Myocyte (in vitro differentiated cells): ENCODE data around the gene KRTAP1-3. TPM values are rescaled to one million over a fixed set of nuclear protein-coding genes. Genes with fewer than 3 reads are reported as not detected.

Experiments
- DNase-seq: peaks from one replicate; pipeline ENCODE4 v3.0.0-alpha.2; 2012; ENCODE audit warnings: low read depth
- total RNA-seq: library from RNA; depleted of rRNA; stranded (reverse); fragments of >200 nt; gene quantifications from 2 replicates; pipeline ENCODE4 v1.2.3, GENCODE V29; 2014

Gene KRTAP1-3
- total RNA-seq, 1 donor from 2014 or later: not detected

DNA sequence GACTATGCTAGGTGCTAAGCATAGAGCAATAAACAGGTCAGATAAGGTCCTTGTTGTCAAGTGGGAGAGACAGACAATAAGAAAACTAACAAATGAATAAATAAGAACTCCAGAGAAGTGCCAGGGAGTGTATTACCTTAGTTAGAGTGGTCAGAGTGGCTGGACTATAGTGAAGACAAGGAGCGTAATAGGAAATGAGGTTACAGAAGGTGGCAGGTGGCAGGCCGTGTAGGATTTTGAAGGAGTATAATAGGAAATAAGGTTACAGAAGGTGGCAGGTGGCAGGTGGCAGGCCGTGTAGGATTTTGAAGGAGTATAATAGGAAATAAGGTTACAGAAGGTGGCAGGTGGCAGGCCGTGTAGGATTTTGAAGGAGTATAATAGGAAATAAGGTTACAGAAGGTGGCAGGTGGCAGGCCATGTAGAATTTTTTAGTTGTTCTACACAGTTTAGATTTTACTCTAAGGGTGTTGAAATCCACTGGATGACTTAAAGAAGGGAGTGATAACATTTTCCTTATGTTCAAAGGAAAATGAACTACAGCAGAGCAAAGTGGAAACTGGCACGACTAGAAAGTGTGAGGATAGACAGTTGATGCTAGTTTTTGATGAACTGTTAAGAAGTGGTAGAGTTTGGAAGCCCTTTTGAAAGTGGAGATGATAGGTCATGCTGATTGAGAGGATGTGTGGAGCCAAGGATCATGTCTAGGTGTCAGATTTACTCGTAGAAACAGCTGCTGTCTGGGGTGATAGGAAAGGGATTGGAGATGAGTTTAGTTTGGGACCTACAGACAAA is 22.2 kb downstream of the KRTAP1-3 start:
- no peak for DNase-seq

DNA sequence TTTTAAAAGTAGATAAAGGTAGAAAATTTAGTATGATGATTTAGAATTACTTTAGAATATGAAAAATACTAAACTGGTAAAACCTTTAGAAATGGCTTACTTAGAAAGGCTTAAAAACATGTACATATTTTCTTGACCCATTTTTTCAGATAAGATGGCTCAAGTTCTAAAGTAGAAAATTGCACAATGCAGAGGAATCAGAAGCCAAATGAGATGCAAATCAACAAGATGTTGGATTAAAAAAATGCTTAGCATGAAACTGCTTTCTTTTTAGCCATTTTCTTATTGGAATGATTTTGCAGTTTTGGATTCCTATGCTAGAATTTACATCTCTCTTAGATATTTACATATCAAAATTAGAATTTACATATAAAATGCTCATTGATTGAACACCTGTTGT is 24.2 kb downstream of the KRTAP1-3 start:
- DNase-seq: no peak

DNA sequence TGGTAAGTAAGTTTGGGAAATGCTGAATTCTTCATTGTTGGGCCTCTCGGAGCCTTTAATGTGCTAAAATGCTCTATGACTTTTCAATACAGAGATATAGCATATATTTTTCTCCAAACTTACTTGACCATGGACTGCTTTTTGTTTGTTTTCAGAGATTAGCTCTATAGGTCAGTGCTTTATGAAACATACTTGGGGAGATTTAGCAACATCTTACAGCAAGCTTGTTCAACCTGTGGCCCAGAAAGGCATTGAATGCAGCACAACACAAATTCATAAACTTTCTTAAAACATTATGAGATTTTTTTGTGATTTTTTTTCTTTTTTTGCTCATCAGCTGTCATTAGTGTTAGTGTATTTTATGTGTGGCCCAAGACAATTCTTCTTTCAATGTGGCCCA is 24.7 kb downstream of the KRTAP1-3 start:
- no peak for DNase-seq

DNA sequence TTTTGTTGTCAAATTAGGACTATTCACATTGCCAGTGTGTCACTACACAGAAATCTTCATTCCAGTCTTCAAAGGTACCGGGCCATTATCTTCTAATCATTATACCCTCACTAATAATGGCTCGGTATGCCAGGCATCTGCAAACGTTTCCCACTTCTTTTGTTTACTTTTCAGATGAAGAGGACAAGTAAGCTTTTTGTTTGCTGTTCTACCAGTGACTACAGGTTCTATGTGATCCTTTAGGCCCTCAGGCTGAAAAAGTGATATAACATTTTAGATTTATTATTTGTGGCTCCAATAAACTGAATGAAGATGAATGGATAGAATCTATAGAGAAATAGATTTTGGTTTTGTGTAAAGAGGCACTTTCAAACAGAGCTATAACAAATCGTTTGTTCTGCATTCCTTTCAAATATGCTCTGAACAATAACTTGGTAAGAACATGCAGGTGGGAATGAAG is 25.3 kb downstream of the KRTAP1-3 start:
- DNase-seq: no peak

DNA sequence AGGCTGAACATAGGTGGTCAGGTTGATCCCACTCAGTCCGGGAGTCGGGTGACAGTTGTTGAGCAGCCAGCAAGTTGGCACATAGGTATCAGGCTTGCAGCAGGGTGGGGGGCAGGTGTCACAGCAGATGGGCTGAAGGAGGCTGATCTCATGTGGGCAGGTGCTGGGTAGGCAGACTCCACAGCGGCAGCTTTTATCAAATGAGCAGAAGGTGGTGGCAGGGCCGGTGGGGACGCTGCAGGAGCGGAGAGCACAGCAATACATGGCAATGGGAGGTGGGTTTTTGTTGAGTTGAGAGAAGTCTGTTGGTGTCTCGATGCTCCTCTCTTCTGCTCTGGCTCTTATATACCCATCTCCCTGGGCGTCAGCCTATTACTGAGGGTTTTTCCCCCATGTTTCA is 25.9 kb downstream of the KRTAP1-3 start, which contains the start of gene KRTAP3-1:
KRTAP3-1 (minus strand) TSS at position 318 of the 400 bp plus-strand sequence; CDS start at position 264, 54 bp downstream.
- DNase-seq: no peak

DNA sequence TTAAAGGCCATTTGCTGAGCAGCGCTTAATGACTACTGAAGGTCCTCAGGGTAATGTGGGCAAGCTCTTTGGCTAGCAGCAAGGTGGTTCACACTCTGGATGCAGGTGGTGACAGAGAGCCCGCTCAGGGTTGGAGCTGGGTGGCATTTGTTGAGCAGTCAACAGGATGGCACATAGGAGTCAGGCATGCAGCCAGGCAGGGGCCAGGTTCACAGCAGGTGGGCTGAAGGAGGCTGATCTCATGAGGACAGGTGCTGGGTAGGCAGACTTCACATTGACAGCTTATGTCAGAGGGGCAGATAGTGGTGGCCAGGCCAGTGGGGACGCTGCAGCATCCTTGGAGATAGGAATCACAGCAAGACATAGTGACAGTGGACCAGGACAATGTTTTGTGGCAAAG is 30.3 kb downstream of the KRTAP1-3 start:
- no peak for DNase-seq

DNA sequence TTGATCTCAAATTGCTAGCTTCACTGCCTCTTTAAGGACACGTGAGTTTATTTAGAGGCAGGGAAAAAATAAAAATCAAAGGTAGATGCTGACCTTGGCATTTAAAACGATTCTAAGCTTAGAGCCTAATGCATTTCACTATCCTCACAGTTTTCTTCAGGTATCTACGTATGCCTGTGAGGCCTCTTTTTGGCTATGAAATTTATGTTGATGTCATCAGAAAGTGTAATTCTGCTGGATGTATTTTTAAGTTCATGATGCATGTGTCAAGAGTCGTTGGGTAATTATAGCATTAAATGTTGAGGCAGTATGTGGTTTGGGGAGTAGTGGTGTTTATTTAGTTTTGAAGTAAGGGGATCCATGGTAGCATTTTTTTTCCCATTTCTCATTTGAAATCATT is 30.7 kb downstream of the KRTAP1-3 start:
- DNase-seq: no peak

DNA sequence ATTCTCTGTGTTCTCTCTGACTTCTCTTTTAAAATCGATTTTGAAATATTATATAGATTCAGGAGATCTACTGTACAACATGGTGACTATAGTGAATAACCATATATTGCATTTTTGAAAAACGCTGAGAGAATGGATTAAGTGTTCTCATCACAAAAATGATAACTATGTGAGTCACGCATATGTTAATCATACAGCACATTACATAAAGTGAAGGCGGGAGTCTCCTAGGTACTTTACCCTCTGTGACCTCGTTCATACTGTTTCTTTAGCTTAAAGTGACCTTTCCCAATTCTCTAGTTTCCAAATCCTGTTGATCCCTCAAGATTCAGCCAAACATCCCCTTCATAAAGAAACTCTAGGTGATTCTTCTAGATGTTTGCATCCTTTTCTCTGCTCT is 31.9 kb downstream of the KRTAP1-3 start:
- DNase-seq: no peak

DNA sequence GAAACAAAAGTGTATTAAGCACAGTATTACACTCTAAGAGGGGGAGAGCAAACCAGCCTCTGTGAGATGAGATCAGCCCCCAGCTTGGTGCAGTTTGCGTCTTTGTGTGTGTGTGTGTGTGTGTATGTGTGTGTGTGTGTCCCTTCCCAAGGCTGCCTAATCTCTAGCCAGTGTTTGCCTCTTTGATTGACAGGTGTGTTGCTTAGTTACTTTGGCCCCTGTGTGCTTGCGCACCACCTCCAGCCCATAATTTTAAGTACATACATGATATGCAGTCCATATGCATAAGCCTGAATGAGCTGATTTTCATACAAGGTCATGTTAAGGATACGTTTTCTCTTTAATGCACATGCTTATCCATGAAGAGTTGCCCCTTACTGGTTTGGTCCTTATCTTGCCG is 32.9 kb downstream of the KRTAP1-3 start:
- no peak for DNase-seq

DNA sequence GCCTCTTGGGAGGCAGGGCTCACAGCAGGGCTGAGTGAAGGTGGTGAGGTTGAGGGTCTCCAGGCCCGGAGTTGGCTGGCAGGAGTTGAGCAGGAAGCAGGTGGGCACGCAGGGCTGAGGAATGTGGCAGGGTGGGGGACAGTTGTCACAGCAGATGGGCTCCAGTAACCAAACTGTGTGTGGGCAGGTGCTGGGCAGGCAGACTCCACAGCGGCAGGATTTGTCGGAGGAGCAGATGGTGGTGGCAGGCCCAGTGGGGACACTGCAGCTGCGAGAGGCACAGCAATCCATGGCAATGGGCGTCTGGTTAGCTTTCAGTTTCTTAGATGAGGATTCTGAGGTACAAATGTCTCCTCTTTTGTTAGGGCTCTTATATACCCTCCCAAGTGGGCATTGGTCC is 35.1 kb downstream of the KRTAP1-3 start, which contains the start of gene KRTAP3-2:
KRTAP3-2 (minus strand) TSS at position 344 of the 400 bp plus-strand sequence; CDS start at position 291, 53 bp downstream.
- DNase-seq: peak; percentile 14

DNA sequence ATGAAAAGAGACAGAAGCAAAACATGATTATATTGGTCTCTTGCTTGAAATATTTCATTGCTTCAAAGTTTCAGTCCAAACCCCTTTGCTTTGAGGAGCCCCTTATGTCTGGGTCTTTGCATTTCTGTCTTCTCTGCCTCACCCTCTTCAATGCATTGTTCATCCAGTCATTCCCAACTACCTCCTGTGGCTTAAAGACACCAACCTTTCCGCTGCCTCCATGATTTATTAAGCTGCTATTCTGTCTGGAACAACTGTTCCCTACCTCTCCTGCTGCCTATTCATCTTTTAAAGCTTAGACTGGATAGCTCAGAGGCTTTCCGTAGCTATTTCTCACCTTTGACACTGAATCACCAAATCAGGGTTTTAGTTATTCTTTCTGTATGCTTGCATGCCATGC is 37.3 kb downstream of the KRTAP1-3 start:
- DNase-seq: no peak

DNA sequence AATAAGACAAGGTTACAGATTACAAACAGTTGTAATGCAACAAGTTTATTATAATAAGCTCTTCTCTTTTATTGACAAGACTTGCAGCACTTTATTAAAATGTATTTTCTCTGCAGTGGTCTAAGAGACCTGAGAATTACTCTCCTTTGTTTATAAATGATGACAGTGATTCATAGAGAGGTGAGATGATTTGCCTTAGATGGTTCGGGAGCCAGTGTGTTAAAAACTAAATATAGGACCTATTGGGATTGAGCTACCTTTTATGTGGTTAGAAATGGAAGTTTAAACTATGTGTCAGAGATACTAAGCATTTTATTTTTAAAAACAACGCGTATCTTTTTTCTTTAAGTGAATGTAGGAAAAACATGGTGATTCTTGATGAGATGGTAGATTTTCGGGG is 37.8 kb downstream of the KRTAP1-3 start:
- no peak for DNase-seq

DNA sequence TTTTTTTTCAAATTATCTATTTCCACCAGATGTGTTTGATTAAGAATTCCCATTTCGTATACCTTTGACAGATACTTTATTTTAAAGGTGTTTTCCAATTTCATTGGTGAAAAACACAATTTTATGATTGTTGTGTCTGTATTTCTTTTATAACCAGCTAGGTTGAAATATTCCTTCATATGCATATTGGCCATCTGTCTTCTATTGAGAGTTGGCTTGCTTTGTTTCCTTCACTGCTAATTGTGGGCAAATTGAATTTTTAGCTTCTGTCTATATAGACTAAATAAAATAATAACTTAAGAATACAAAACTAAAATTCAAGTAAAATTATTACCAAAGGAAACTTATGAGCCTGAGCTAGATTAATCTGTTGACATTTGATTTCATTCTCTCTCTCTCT is 39.6 kb downstream of the KRTAP1-3 start:
- no peak for DNase-seq

DNA sequence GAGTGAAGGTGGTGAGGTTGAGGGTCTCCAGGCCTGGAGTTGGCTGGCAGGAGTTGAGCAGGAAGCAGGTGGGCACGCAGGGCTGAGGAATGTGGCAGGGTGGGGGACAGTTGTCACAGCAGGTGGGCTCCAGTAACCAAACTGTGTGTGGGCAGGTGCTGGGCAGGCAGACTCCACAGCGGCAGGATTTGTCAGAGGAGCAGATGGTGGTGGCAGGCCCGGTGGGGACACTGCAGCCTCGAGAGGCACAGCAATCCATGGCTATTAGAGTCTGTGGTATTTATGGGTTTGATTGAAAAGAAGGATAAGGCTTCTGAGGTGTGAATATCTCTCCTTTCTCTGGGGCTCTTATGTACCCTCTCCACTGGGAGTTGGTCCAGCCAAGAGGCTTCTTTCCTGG is 40.8 kb downstream of the KRTAP1-3 start, which contains the start of gene KRTAP3-3:
KRTAP3-3 (minus strand) TSS at position 326 of the 400 bp plus-strand sequence; CDS start at position 259, 67 bp downstream.
- peak; percentile 44 for DNase-seq

DNA sequence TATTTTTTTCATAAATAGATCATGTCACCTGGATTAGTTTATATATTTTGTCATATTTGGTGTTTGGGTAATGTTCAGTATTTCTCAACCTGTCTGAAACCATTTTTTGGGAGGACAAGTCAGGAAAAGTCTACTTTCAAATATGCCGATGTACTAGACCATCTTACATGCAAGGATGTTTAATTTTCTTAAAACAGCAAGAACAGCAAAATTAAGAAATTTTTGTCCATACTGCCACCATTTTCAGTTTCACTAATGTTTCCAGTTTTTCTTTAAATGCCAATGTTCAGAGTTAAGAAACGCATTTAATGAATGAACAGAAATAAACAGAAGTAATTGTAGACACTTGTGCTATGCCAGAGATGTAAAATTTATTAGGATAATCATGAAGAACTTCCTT is 41.6 kb downstream of the KRTAP1-3 start:
- no peak for DNase-seq

DNA sequence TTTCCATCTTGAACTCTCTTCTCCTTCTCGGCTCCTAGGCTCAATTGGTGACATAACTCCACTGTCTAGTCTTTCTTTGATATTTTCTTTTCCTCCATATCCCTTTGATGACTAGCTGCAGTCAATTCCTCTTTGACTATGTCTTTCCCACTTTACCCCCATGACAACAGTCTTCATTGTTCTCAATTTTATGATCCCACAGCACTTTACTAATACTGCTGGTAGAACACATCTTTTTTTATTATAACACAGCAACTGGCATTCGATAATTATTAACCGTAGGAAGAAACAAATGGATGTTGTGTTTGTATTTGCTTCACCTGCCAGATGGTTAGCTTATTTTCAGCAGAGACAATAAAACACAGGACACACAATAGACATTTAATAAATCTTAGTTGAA is 42.0 kb downstream of the KRTAP1-3 start:
- DNase-seq: no peak

DNA sequence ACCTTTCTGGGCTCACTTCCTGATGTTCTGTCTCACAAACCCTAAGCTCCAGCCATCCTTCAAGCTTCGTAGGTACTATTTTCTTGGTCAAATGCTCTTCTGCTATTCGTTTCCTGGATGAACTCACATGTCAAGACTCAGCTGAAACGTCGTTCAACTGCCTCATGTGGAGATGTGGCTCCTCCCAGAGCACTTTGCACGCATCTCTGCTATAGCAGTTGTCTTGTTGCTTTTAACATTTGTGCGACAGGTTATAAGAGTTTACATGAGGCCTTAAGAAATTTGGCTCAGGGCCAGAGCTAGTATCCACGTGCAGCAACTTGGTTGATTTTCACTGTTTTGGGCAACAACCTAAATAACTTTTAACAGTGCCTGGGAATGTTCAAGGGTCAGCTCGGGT is 47.8 kb downstream of the KRTAP1-3 start:
- no peak for DNase-seq

DNA sequence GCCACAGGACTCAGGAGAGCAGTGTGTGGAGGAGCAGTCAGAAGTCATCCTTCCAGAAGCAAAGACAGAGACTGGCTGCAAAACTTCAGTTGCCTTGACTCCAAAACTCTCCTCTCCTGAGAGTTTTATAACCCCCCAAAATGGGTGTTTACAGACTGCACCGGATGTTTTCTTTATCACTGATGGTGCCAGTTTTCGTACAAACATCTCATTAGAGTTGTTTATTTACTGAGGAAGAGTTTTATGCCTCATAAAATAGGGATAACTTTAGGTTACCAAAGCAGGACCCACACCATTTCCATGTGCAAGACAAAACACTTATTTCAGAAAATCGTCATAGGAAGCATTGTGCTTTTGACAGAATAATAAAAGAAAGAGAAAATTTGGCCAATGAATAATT is 50.4 kb downstream of the KRTAP1-3 start, which contains the start of gene KRT40:
KRT40 (minus strand) TSS at position 101 of the 400 bp plus-strand sequence; CDS start at position 48, 53 bp downstream.
- DNase-seq: no peak
